Natural killer cell treated with Interleukin-12 subunit alpha and Interleukin-12 subunit beta and Interleukin-15 and Interleukin-18, amount 100 ng/mL, for 72 hours (primary cell): ENCODE results near the gene EXD3. TPM values are rescaled to one million over a fixed set of nuclear protein-coding genes. Genes with fewer than 3 reads are reported as not detected.

Experiments
- ATAC-seq, 2 donors: fragments of 150-1000 bp; cut with Tn5 transposase in 1 of 2; sonication (Bioruptor Pico), chemical (Tn5 transposase) in 1 of 2; 2 replicates each; pipeline ENCODE4 v1.10.0; 2021
- DNase-seq: peaks from one replicate; pipeline ENCODE4 v3.0.0; 2022; ENCODE audit warnings: low spot score
- H3K27ac Mint-ChIP-seq, 2 donors: 1 replicate in 1 of 2; 2 replicates in 1 of 2; pipeline ENCODE4 v1.8.0; 2022; ENCODE audit warnings: mixed read lengths in 2 of 2, mild to moderate bottlenecking in 1 of 2, moderate library complexity in 1 of 2
- H3K27me3 Mint-ChIP-seq, 2 donors: 1 replicate in 1 of 2; 2 replicates in 1 of 2; pipeline ENCODE4 v1.8.0; 2022; ENCODE audit warnings: mixed read lengths in 2 of 2
- H3K36me3 Mint-ChIP-seq: one replicate; pipeline ENCODE4 v1.8.0; 2022; ENCODE audit warnings: mixed read lengths
- H3K4me1 Mint-ChIP-seq, 2 donors: 1 replicate in 1 of 2; 2 replicates in 1 of 2; pipeline ENCODE4 v1.8.0; 2022; ENCODE audit warnings: low read depth in 2 of 2, mixed read lengths in 2 of 2, mild to moderate bottlenecking in 1 of 2
- H3K4me3 Mint-ChIP-seq: one replicate; pipeline ENCODE4 v1.8.0; 2022; ENCODE audit warnings: mixed read lengths
- H3K9me3 Mint-ChIP-seq: 2 replicates; pipeline ENCODE4 v1.8.0; 2022; ENCODE audit warnings: mixed read lengths
- total RNA-seq, 2 donors: library from RNA; stranded (reverse); gene quantifications; one replicate each; pipeline ENCODE4 v1.2.3, GENCODE V29; 2022

The EXD3 gene
- total RNA-seq, 2 donors from 2014 or later = 7.6 to 7.9 TPM

DNA sequence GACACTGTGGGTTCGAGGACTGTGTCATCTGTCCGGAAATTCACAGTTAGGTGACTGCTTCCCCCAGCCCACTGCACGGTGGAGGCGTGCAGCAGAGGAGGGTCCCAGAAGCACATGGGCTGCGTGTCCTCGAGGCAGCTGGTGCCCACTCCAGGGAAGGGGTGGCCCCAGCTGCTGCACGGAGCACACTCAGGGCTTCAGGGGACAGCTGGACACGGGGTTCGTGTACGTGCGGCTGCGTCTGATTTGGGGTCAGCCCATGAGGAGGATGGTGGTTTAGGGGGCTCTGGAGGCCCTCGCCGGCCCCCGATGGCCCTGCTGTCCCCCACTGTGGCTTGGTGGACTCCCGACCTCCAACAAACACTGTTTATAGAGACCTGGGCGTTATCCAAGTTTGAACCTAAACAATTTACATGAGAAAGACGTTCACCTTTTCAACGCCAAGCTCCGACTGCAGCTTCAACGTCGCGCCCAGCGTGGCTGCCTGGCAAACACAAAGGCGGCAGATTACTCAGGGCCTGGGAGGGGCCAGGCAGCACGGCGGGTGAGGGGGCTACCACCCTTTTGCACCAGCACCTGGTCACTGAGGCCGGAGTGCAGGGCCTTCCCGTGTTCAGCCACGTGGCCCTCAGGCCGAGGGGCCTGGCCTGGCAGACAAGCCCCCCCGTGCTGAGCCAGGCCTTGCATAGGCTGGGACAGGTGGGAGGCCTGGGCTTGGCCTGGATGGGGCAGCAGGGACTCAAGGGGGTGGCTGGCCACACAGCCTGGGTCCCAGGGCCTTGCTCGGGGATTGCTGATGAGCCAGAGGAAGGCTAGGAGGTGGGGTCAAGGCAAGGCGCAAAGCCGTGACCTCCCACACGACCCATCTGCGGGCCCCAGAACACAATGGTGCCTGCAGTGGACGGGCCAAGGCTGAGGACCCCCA, 55.2 kb downstream of the EXD3 start:
- no peak for ATAC-seq
- no peak for DNase-seq
- Mint-ChIP-seq H3K4me3 (no peak overlapping the region), H3K36me3 (no peaks in the 10 kb centered on the region), H3K27me3 (no peaks in the 10 kb centered on the region), H3K9me3 (peaks cover 5% of the 10 kb centered on the region), H3K4me1 (no peaks in the 10 kb centered on the region), H3K27ac (no peak overlapping the region)

DNA sequence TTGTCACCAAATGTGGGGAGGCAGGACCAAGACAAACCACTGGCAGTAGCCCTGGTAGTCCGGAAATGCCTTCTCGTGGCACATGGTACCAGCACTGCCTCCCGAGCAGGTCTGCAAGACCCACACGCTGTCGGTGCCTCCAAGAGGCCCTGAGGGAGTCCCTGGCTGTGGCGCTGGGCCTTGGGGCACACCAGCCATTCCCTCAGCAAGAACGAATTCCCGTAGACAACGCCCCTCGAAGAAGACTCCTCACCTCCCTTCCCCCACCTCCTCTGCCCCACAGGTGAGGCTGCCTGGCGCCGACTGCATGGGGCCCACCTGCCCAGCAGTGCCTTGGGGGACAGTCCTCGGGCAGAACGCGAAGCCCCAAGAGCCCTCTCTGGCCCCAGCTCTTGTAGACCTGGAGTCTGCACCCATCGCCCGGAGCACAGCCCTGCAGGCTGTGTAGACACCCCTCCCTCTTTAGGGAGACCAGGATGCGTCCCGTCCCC, 56.0 kb downstream of the EXD3 start:
- no peak for ATAC-seq
- H3K27me3 Mint-ChIP-seq = no peaks in the 10 kb centered on the region
- no peak overlapping the region for H3K27ac Mint-ChIP-seq
- H3K36me3 Mint-ChIP-seq = no peaks in the 10 kb centered on the region
- no peak overlapping the region for H3K4me3 Mint-ChIP-seq
- peaks cover 5% of the 10 kb centered on the region for H3K9me3 Mint-ChIP-seq
- no peaks in the 10 kb centered on the region for H3K4me1 Mint-ChIP-seq
- no peak for DNase-seq

- no peak for DNase-seq
- Mint-ChIP-seq H3K4me3 (no peak overlapping the region), H3K27me3 (no peaks in the 10 kb centered on the region), H3K9me3 (peaks cover 5% of the 10 kb centered on the region), H3K36me3 (no peaks in the 10 kb centered on the region), H3K4me1 (no peaks in the 10 kb centered on the region), H3K27ac (no peak overlapping the region)
- ATAC-seq = no peak
Observed at GRCh38 chr9:137366445-137366810, 56.5 kb downstream of the EXD3 start.

DNA sequence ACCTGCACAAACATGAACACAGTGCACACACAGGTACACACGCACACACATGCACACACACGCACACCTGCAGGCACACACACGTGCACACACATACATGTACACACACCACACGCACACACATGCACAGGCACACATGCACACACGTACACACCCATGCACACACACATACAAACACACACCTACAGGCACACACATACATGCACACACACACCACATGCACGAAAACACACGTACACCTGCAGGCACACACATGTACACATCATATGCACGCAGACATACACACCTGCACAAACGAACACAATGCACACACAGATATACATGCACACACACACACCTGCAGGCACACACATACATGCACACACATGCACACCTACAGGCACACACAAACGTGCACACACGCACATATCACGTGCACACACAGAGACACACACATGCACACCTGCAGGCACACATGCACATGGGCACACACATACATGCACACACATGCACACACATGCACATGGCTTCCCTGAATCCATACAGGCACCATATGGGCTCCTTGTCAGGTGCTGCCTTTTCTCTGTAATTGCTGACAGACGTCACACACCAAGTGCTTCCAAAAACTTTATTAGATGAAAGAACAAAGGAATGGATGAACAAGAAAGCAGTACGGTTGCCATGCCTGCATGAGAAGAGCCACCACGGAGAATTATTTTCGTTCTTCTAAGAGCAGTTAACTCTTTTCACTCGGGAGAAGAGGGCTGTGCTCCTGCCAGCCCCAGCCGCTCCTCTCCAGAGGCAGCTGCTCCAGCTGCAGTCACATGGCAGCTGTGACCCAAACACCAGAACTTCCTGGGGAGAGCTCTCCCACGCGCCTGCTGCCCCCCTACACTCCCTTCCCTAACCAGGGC, 57.2 kb downstream of the EXD3 start:
- Mint-ChIP-seq H3K9me3 (peaks cover 5% of the 10 kb centered on the region), H3K27ac (no peak overlapping the region), H3K27me3 (no peaks in the 10 kb centered on the region), H3K4me3 (no peak overlapping the region), H3K4me1 (no peaks in the 10 kb centered on the region), H3K36me3 (no peaks in the 10 kb centered on the region)
- no peak for DNase-seq
- no peak for ATAC-seq

DNA sequence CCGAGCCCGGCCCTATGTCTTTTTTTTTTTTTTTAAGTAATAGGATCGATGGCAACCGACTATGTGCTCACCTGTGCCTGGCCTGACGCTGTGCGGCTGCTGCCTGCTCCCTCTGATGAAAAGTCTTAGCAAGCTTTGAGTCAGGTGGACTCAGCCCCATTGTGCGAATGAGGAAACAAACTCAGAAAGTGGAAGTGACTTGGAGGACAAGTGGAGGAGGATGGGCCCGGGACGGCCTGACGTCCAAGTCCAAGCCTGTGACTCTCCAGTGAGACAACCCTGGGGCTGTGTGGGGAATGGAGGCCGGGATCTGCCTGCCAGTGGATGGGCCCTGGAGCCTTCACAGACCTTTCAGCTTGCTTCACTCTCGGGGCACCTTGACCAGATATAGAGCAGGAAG, 57.9 kb downstream of the EXD3 start:
- Mint-ChIP-seq H3K9me3 (peaks cover 5% of the 10 kb centered on the region), H3K4me1 (no peaks in the 10 kb centered on the region), H3K27me3 (no peaks in the 10 kb centered on the region), H3K36me3 (no peaks in the 10 kb centered on the region), H3K27ac (no peak overlapping the region), H3K4me3 (no peak overlapping the region)
- no peak for ATAC-seq
- no peak for DNase-seq

DNA sequence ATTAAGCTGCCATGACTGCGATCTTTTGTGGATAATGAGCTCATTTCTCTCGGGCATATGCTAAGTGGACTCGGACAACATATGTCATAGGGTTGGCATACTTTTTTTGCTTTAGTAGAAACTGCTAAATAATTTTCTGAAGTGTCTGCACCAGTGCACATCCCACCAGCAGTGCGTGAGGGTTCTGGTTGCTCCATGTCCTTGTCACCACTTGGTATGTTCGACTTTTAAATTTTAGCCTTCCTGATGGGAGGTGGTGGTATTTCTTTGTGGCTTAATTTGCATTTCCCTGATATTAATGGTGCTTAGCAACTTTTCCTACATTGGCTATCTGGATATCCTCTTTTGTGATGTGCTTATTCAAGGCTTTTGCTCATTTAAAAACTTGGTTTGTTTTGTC, 63.1 kb downstream of the EXD3 start:
- H3K27me3 Mint-ChIP-seq = no peaks in the 10 kb centered on the region
- DNase-seq (no peak), ATAC-seq (no peak)
- H3K9me3 Mint-ChIP-seq = no peaks in the 10 kb centered on the region
- H3K4me3 Mint-ChIP-seq = no peak overlapping the region
- H3K36me3 Mint-ChIP-seq = peaks cover 7% of the 10 kb centered on the region
- H3K4me1 Mint-ChIP-seq = no peaks in the 10 kb centered on the region
- H3K27ac Mint-ChIP-seq = no peak overlapping the region

DNA sequence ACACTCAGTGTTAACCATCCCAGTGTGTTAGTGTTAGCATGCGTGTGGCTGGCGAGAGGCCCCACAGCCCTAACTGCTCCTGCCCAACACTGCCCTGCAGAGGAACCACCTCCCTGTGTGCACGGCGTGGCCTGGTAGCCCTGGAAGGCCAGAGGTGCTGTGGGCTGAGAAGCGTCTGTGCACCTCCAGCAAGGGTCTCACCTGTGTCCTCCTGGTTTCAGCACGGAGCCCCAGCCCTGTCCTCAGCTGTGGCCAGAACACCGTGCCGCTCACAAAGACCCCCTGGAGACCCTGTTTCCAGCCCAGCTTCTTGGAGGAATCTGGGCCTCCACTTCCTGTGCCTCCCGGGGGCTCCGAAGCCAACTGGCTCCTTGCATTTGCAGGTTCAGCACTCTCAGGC, 64.8 kb downstream of the EXD3 start:
- Mint-ChIP-seq H3K27ac (no peak overlapping the region), H3K4me3 (no peak overlapping the region), H3K36me3 (peaks cover 7% of the 10 kb centered on the region), H3K9me3 (no peaks in the 10 kb centered on the region), H3K27me3 (no peaks in the 10 kb centered on the region), H3K4me1 (no peaks in the 10 kb centered on the region)
- DNase-seq (no peak), ATAC-seq (no peak)

DNA sequence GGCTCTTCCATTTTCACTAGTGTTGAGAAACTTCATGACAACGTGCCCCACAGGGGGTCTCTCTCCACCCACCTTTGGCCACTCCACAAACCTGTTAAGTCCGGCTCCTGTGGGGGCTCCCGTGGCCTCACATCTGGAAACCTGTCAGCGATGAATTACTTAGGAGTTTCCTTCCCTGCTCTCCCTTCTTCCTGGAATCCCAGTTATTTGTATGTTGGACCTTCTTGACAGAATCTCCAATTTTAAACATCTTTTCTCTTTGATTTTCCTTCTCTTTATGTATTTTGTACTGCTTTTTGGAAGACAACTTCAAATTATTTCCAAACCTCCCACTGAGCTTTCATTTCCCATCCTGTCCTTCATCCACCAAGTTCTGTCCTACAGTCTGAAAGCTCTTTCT, 65.8 kb downstream of the EXD3 start:
- ATAC-seq (no peak), DNase-seq (no peak)
- Mint-ChIP-seq H3K4me3 (no peak overlapping the region), H3K27ac (no peak overlapping the region), H3K27me3 (no peaks in the 10 kb centered on the region), H3K9me3 (no peaks in the 10 kb centered on the region), H3K4me1 (no peaks in the 10 kb centered on the region), H3K36me3 (peaks cover 7% of the 10 kb centered on the region)

DNA sequence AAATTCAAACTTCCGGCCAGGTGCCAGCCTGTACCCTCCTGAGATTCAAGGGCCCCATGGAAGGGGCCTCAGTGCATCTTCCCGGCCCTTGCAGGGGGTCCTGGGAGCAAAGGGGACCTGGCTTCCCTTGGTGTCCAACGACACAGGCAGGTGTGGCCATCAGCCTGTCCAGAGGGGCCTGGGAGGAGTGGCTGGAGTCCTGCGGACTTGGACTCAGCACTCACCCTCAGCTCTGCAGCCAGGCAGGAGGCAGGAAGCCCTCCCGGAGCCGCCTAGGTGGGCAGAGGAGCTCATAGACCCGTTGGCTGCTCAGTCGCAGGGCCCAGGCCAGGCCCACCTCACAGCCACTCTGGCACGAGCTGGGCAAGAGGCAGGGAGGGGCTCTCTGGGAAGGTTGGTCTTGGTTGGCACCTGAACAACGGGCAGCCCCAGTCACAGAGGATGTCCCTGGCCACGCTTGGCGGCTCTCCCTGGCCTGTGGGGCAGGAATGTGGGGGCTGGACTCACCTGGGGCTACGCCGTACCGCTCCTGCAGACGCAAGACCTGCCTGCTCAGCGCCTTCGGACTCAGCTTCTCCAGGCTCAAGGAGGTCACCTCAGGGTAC, 67.1 kb downstream of the EXD3 start:
- no peak overlapping the region for H3K27ac Mint-ChIP-seq
- H3K4me1 Mint-ChIP-seq = no peaks in the 10 kb centered on the region
- no peak for ATAC-seq
- H3K4me3 Mint-ChIP-seq = no peak overlapping the region
- no peaks in the 10 kb centered on the region for H3K27me3 Mint-ChIP-seq
- H3K36me3 Mint-ChIP-seq = peaks cover 7% of the 10 kb centered on the region
- H3K9me3 Mint-ChIP-seq = no peaks in the 10 kb centered on the region
- no peak for DNase-seq

- no peak for ATAC-seq
- H3K4me1 Mint-ChIP-seq = no peaks in the 10 kb centered on the region
- no peak for DNase-seq
- H3K27me3 Mint-ChIP-seq = no peaks in the 10 kb centered on the region
- no peaks in the 10 kb centered on the region for H3K9me3 Mint-ChIP-seq
- no peak overlapping the region for H3K4me3 Mint-ChIP-seq
- H3K27ac Mint-ChIP-seq = no peak overlapping the region
- peaks cover 7% of the 10 kb centered on the region for H3K36me3 Mint-ChIP-seq
Observed at GRCh38 chr9:137354845-137355760, 67.9 kb downstream of the EXD3 start.

DNA sequence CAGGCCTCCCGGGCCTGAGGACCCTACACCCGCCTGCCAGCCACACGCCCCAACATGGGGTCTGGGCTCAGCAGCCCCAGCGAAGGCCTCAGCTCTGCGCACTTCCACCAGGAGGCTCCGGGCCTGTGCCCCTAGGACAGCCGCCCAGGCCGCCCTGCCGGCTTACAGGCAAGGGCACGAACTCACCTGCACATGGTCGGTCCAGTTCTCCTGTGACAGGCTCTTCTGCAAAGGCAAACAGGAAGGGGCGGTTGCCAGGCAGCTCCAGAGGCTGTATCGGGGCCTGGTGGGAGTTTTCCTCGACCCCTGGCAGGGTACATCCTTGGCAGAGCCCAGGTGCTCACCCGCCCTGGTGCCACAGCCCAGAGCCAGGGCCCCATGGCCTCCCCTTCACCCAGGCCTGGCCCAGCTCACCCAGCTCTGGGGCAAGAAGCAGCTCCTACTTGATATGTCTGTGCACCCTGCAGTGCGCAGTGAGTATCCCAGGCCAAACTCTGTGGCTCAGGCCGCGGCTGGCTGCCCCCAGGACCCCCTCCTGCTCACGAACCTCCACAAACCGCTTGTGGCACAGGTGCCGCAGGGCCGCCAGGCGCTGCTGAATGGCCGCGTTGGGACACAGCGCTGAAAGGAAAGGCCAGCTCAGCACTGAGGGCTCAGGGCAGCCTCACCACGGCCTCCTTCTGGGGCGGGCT, 68.7 kb downstream of the EXD3 start:
- H3K27ac Mint-ChIP-seq = no peak overlapping the region
- H3K4me1 Mint-ChIP-seq = no peaks in the 10 kb centered on the region
- peaks cover 7% of the 10 kb centered on the region for H3K36me3 Mint-ChIP-seq
- no peaks in the 10 kb centered on the region for H3K9me3 Mint-ChIP-seq
- no peaks in the 10 kb centered on the region for H3K27me3 Mint-ChIP-seq
- no peak overlapping the region for H3K4me3 Mint-ChIP-seq
- ATAC-seq (no peak), DNase-seq (no peak)

DNA sequence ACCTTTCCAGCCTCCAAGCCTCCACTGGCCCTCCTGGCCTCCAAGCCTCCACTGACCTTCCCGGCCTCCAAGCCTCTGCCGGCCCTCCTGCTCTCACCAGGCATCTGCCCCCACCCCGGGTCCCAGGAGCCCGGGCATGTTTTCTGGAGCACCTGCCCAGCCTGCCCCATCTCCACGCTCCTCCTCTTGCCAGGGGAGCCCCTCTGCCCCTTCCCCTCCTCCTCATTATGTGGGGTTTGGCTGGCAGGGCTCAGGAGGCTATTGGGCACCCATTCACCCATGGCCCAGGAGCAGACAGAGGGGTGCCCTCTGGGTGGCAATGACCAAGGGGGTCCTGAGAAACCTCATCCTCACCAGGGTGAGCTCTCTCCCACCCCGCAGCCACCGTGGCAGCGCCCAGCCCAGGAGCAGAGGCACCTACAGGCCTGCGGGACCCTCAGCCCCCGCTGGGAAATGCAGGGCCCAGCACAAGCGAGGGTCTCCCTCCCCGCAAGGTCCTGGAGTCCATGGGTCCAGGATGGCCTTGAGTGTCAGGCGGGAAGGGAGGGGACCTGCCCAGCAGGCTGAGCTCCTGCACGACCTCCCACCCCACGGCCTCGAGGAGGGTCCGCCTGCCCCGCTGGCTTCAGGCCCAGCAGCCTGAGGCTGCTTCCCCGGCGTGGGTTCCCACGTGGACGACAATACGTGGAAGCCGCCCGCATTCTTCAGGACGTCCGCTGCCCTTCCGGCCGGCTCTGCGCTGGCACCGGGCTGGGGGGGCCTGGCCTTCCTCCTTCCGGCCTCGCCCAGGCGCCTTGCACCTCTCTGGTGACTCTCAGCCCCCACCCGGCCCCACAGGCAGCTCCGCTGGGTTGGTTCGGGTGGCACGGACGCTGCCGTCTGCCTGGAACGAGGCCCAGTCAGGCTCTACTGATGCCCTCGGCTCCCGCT, 69.5 kb downstream of the EXD3 start:
- no peak overlapping the region for H3K4me3 Mint-ChIP-seq
- no peaks in the 10 kb centered on the region for H3K9me3 Mint-ChIP-seq
- ATAC-seq = no peak
- H3K27me3 Mint-ChIP-seq = no peaks in the 10 kb centered on the region
- H3K36me3 Mint-ChIP-seq = peaks cover 7% of the 10 kb centered on the region
- no peak overlapping the region for H3K27ac Mint-ChIP-seq
- no peak for DNase-seq
- H3K4me1 Mint-ChIP-seq = no peaks in the 10 kb centered on the region
